Measurements from ENCODE around the gene ACTN2. TPM values are rescaled to one million over a fixed set of nuclear protein-coding genes. Genes with fewer than 3 reads are reported as not detected.

Gene ACTN2
- total RNA-seq, 1 donor from 2014 or later = 2,525 TPM

DNA sequence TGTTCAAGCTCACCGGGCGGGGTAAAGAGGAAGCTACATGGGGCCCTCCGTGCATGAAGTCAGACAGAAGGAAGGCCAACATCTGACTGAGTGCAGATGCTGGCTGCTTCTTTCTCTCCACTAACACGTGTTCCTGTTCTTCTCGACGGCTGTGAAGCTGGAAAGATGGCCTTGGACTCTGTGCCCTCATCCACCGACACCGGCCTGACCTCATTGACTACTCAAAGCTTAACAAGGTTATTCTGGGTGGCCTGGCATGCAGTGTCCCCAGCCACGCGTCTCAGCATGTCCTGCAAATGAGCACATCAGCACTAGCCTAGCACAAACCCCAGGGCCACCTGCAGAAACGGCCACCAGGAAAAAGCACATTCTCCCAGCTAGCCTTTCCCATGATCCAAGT lies 41.2 kb downstream of the ACTN2 start:
- ATAC-seq = peak; percentile 66
- intact Hi-C loops (cut with DNase I) = no loop called here
- DNase-seq (ENCODE audit: missing footprints) = no peak

DNA sequence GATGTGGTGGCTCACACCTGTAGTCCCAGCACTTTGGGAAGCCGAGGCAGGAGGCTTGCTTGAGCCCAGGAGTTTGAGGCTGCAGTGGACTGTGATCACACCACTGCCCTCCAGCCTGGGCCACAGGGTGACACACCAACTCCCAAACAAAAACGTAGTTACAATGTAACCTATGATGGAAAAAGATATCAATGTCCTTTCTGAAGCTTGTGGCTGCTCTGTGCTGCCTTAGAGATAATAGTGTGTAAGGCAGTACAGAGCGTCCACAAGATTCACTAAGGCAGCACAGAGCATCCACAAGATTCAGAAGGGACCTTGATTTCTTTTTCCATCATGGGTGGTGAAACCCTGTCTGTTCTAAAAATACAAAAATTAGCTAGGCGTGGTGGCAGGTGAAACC lies 42.5 kb downstream of the ACTN2 start:
- DNase-seq (ENCODE audit: missing footprints) = no peak
- intact Hi-C loops (cut with DNase I) = no loop called here
- no peak for ATAC-seq

DNA sequence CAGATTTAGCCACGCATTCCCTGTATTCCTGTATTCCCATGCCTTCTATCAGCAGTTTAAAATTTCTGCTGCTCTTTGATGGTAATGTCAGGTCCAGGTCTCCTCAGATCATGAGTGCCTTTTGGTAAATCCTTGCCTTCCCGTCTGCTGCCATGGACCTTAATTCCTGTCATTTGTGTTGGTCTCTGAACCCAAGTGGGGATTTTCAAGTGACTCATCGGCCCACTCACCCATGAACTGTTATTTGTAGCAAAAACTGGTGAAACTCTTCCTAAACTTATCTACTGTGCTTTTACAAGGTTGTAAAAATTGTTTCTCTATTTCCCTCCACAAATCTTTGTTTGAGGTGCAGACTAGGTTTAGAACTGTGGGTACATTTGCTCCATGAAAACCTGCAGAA lies 47.4 kb downstream of the ACTN2 start:
- DNase-seq (ENCODE audit: missing footprints) = no peak
- no peak for ATAC-seq
- intact Hi-C loops (cut with DNase I) = loop anchor here (5.0 kb wide), 1 partner anchor 41 kb away; no protein-coding TSS in a partner anchor

DNA sequence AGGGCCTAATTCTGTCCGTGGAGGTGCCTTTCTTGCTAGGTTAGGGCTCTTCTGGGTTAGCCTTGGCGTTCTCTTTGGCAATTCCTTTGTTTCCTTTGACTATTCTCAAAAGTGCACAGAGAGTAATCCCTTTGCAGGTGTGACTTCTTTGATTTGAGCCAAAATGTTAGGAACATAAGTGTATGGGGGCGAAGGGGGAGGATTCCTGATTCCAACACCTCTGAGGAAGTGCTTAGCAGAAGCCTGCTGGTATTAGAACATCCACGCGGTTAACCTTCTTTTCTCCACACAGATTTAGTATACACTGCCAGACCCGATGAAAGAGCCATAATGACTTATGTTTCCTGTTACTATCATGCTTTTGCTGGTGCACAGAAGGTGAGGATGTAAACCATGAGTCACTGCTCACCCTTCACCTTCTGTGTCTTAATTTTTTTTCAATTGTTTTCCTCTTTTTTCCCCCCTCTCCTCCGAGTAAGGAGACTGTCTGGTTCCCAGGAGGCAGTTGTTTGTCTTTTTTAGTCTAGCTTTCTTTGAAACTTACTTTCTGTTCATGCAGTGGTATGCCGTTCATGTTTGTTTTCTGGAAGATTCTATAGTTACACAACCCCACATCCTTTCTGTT lies 48.0 kb downstream of the ACTN2 start:
- ATAC-seq (peak; percentile 36), DNase-seq (ENCODE audit: missing footprints) (no peak)
- intact Hi-C loops (cut with DNase I) = loop anchor here (5.0 kb wide), 1 partner anchor 42 kb away; no protein-coding TSS in a partner anchor

DNA sequence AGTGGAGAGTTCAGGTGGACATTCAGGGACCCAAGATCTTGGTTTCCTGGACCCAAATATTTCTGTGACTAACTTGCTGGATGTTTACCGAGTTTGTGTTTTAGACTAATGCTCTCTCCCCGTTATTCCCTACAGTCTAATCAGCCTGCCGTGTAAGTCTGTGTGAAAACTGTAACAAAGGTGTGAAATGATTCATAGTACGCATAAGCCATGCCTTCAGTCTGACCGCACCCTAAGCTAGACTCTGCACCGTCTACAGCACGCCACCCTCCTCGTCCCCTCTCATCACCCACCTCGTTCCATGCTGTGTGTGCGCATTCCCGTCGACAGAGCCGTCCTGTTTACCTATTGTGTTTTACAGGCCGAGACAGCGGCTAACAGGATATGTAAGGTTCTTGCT lies 50.5 kb downstream of the ACTN2 start:
- ATAC-seq (no peak), DNase-seq (ENCODE audit: missing footprints) (no peak)
- intact Hi-C loops (cut with DNase I) = no loop called here

DNA sequence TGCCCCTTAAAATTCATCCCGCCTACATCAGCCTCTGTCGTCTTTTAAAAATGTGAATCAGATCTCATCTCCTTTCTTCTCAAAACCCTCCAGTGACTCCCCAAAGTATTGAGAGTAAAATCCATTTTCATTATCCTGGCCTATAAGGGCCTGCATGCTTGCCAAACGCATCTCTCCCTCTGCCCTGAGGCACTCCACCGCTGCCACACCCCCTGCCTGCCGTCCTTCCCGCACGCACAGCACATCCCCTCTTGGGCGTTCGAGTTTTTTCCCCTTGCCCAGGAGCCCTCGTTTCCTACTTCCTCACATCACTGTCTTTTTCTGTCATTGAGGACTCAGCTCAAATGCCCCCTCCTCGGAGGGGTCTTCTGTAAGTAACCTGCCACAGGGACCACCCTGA lies 55.5 kb downstream of the ACTN2 start:
- intact Hi-C loops (cut with DNase I) = no loop called here
- DNase-seq (ENCODE audit: missing footprints) = no peak

DNA sequence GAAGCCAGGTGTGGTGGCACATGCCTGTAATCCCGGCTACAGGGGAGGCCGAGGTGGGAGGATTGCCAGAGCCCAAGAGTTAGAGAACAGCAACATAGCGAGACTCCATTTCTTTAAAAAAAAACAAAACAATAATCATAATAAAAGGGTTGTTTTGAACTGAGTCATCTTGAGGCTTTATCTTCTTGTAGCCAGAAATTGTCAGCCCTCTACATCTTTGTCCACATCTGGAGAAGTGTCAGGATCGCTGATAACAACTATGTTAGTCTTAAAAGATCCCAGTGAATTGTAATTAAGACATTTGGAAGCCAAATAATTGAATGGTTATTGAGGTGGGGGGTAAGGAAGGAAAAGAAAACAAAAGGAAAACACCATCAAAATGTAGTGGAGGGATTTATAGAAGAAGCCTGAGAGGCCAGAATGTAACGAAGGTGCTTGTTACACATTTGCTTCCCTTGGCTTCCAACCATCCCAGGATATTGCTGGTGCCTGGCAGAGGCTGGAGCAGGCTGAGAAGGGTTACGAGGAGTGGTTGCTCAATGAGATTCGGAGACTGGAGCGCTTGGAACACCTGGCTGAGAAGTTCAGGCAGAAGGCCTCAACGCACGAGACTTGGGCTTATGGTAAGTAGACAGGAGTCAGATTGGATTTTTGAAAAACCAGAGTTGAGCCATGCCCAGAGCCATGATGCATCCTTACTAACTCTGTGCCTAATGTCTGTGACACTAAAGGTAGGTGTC lies 56.3 kb downstream of the ACTN2 start:
- ATAC-seq (no peak), DNase-seq (ENCODE audit: missing footprints) (no peak)
- intact Hi-C loops (cut with DNase I) = no loop called here

More for the DNA sequence above, 55.5 kb downstream of the ACTN2 start:
- no peak for ATAC-seq

DNA sequence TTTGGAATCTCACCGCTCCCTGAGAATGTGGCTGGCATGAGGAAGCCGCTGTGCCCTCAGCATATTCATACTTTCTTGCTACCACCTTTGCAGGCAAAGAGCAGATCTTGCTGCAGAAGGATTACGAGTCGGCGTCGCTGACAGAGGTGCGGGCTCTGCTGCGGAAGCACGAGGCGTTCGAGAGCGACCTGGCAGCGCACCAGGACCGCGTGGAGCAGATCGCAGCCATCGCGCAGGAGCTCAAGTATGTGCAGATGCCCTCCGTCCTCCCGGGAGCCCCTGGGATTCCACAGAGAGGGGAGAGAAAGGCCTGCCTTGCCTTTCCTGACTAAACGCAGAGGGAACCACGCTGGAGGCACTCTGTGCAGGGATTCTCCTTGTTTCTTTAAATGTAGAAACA lies 58.2 kb downstream of the ACTN2 start:
- intact Hi-C loops (cut with DNase I) = no loop called here
- DNase-seq (ENCODE audit: missing footprints) (no peak), ATAC-seq (no peak)

DNA sequence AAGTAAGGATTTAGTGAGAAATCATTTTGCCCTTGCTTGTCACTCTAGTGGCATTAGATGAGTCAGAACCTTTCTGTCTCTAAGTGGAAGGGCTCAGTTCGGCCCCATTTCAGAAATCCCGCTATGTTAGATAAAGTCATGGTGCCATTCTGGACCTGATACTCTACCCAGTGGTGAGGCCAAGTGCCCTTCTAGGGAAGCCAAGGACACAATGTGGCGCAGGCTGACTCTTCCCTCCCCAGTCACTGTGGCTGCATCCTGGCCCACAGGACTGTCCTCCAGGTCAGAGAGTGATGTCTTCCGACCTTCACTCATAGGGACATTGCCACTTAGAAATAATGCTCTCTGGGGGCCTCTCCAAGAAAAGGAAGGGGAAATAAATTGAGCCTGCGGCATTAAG lies 60.5 kb downstream of the ACTN2 start:
- DNase-seq (ENCODE audit: missing footprints) = no peak
- peak; percentile 80 for ATAC-seq
- intact Hi-C loops (cut with DNase I) = loop anchor here (2.0 kb wide), 1 partner anchor 60 kb away; the partner anchor contains the start of gene ACTN2

DNA sequence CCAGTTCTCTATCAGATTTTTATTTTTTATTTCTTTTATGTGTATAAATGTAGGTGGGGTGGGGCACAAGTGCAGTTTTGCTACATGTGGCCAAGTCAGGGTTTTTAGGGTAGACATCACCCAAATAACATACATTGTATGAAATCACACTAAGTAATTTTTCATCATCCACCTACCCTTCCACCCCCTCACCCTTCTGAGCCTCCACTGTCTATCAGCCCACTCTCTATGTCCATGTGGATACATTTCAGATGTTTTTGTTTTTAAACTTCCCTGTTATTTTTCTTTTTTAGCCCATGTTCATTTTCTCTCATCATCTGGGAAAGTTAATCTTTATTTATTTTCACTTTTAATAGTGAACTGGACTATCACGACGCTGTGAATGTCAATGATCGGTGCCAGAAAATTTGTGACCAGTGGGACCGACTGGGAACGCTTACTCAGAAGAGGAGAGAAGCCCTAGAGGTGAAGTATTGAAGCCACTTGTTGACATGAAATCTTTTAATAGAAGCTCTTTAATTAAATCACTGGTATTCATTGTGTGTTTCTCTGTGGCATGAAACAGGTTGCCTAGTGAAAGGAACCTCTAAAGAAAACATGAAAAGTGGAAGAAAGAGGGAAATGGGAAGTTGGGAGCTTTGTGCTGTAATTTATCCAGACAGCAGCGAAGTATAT lies 61.1 kb downstream of the ACTN2 start:
- ATAC-seq = peak; percentile 37
- intact Hi-C loops (cut with DNase I) = loop anchor here (2.0 kb wide), 1 partner anchor 61 kb away; the partner anchor contains the start of gene ACTN2
- no peak for DNase-seq (ENCODE audit: missing footprints)

DNA sequence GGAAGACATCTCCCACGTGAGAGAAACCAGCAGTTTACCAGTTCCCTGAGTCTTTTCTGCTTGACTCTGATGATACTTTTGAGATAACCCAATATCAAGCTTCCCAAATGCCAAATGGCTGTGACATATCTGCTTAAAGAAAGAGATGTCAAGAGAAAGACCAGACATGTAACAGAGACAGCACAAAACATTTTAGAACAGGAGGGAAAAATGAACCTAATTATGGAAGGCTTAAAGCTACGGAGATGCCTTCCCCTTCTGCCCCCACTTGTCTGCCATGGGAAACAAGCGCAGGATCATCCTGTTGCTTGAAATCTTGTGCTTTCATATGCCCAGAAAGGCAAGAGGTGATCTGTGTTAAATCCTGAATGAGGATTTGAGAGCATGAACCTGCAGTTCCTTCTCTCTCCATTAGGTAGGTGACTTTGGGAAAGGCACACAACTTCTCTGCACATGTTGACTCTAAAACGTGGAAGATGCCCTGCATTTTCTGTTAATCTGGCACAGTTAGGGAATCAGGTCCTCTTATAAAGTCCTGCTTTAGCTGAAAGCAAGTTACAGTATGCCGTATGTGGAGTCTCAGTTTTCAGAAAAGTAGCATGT lies 62.1 kb downstream of the ACTN2 start:
- intact Hi-C loops (cut with DNase I) = no loop called here
- no peak for ATAC-seq
- no peak for DNase-seq (ENCODE audit: missing footprints)

DNA sequence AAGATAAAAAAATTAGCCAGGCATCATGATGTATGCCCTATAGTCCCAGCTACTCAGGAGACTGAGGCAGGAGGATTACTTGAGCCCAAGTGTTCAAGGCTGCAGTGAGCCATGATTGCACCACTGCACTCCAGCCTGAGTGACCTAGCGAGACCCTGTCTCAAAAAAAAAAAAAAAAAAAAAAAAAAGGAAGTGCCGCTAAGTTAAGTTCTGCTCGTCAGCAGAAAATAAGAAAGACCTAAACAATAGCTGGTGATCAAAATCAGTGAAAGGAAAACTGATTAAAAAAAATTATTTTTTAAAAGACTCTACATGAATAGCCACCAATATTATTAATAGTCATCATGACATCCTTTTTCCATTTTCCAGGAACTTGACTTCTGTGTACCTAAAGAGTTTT lies 64.6 kb downstream of the ACTN2 start:
- intact Hi-C loops (cut with DNase I) = no loop called here
- no peak for DNase-seq (ENCODE audit: missing footprints)
- no peak for ATAC-seq

DNA sequence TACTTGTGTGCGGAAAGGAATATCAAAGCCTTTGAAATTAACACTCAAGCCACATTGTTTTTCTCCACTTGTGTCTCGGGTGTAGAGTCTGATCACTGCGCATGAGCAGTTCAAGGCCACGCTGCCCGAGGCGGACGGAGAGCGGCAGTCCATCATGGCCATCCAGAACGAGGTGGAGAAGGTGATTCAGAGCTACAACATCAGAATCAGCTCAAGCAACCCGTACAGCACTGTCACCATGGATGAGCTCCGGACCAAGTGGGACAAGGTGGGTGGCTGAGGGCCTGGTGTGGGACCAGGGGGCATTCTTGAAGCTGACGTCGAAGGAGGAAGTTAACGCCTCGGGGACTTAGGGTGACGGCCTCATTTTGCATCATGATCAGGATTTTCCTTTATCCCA lies 65.1 kb downstream of the ACTN2 start:
- DNase-seq (ENCODE audit: missing footprints) (no peak), ATAC-seq (no peak)
- intact Hi-C loops (cut with DNase I) = no loop called here

DNA sequence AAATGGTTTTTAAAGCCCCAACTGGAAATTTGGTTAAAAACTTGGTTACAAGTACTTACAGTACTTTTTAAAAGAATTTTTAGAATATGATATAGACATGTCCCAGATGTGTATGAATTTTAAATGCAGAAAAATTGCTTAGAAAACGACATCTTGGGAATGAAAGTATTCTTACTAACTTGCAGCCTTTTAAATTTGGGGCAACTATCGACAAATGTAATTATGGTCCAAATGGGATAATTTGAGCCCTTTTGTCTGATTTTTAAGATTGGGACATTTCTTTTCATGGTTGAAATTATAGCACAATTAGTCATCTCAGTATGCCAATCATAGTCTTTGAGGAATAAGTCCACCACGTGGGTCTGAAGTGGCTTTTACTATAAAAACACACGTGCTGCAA lies 65.6 kb downstream of the ACTN2 start:
- intact Hi-C loops (cut with DNase I) = no loop called here
- DNase-seq (ENCODE audit: missing footprints) = no peak

DNA sequence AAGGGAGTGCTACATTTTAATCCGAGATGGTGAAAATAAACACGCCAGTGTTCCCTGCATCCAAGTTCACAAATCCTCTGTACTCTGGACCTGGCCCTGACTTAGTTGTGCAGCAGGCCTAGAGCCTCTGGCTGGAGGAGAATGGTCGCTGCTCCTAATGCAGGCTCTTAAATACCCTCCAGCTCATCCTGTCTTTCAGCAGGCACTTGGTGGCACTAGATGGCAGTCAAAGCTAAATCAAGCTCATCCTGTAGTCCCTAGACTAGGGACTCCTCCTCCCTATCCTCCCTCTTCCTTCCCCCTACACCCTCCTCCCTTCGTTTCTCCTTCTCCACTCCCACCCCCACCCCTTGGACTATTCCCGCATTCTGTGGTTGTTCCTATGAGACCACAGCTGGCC lies 67.2 kb downstream of the ACTN2 start:
- intact Hi-C loops (cut with DNase I) = no loop called here
- DNase-seq (ENCODE audit: missing footprints) (no peak), ATAC-seq (peak; percentile 75)

More for the DNA sequence above, 65.6 kb downstream of the ACTN2 start:
- ATAC-seq = no peak

DNA sequence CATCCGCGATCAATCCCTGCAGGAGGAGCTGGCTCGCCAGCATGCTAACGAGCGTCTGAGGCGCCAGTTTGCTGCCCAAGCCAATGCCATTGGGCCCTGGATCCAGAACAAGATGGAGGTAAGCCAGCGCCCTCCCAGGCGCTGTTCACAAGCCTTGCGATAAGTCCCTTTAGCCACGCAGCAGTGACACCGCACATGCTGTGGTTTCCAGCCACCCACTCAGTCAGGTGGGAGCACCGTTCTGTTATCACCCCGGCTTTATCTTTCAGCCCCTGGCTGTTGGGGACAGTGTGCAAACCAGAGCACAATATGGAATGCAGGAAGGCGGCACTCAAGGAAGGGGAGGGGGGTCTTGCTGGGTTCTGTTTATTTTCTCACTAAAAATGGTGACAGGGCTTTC lies 67.7 kb downstream of the ACTN2 start:
- DNase-seq (ENCODE audit: missing footprints) = no peak
- intact Hi-C loops (cut with DNase I) = no loop called here
- peak; percentile 80 for ATAC-seq

DNA sequence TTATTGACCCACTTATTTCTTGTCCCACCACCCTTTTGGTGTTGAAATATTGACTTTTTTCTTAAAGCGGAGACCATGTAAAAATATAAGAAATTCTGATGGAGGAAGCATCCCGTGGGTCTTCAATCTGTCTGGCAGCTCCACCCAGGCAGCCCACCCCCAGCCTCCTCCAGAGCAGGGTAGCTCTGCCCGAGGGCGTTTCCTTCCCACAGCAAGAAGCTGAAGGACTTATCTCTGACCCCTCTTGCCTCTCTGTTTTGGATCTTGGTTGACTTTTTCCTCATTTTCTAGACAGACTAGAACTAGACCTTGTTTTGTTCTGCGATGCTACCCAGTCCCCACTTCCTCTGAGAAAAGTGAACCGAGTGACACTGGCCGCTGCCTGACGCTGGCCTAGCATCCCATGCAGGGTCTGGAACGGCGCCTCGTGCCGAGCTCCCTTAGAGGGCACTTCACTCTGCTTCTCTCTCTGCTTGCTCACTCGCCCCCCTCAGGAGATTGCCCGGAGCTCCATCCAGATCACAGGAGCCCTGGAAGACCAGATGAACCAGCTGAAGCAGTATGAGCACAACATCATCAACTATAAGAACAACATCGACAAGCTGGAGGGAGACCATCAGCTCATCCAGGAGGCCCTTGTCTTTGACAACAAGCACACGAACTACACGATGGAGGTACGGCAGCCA lies 68.4 kb downstream of the ACTN2 start:
- ATAC-seq = no peak
- intact Hi-C loops (cut with DNase I) = no loop called here
- DNase-seq (ENCODE audit: missing footprints) = no peak

DNA sequence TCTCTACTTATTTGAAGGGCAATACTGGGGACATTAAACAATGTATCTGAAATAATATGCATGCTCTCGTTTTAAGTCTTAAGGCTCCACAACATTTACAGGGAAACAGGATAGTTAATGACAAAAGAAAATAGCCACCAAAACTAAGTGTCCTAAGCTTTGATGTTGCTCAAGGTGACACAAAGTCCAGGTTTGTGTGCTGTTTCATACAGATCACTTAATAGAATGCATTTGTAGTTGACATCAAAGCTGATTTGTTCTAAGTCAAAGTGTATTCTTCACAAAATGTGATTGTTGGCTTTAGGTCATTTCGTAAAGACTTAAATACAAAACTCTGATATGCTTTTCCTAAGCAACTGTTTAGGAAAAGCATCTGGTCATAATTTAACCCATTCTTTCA lies 71.3 kb downstream of the ACTN2 start:
- intact Hi-C loops (cut with DNase I) = no loop called here
- ATAC-seq (no peak), DNase-seq (ENCODE audit: missing footprints) (no peak)

DNA sequence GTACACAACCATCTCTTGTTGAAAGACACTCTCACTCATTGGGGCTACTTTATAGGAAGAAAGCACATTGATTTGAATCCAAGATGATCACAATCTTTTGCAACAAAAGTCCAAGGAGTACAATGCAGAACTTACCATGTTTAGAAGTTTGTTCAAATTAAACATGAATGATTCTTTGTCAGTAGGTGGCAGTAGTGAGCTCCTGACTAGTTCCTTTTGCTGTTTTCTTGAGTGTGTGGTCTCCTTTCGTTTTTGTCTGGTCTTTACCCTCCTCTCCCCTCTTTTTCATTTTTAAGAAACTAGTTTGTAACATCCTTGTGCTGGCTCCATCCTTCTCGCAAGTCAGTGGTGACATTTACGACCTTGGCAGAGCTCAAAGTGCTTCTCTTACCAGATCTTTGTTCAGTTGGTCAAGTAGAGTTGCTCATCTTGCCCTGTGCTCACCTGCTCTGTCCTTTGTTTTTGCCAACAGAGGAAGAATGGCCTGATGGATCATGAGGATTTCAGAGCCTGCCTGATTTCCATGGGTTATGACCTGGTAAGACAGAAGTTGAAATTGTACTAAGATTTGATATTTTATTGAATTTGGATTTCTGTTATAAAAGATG lies 73.1 kb downstream of the ACTN2 start:
- DNase-seq (ENCODE audit: missing footprints) (no peak), ATAC-seq (no peak)
- intact Hi-C loops (cut with DNase I) = no loop called here
